GM11168 (cell line): ENCODE measurements around the gene SRC.

Experiments
- in situ Hi-C: fragments of 300-500 bp; cut with MboI; formaldehyde crosslinking; loops from one replicate; pipeline ENCODE4 v1.12.0; 2022; ENCODE audit warnings: low sequenced_read_pairs; ENCODE audit not compliant: unreplicated experiment

SRC gene

DNA sequence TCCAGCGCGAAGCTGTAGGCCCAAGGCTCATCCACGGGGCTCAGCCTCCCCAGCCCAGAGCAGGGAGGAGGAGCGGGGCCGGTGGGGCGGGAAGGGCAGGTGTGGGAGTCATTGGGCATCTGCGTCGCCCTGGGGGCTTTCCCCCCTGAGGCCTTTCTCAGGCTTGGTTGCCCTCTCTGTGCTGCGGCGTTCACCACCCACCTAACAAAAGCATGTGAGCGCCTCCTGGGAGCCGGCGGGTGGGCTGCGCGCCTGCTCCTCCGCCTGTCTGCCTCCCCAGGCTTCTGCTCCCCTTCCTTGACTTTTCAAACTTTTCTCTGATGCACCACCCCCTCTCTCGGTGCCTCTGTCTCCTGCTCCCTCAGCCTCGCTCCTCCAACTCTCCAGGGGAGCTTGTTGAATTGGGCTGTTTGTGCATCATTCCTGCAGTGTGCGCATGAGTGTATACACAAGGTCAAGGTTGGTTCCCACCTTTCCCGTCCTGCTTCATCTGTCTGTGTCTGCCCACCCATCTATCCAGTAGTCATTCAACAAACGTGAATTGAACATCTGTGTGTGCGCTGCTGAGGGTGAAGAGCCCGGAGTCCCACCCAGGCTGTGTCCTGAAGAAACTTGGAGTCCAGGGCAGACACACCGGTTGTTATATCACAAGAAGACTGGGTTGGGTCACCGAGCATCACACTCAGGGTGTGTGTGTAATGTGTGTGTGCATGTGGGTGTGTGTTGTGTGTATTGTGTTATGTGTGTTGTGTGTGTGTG, 92.7 kb downstream of the SRC start:
- in situ Hi-C loops = no loop called here

DNA sequence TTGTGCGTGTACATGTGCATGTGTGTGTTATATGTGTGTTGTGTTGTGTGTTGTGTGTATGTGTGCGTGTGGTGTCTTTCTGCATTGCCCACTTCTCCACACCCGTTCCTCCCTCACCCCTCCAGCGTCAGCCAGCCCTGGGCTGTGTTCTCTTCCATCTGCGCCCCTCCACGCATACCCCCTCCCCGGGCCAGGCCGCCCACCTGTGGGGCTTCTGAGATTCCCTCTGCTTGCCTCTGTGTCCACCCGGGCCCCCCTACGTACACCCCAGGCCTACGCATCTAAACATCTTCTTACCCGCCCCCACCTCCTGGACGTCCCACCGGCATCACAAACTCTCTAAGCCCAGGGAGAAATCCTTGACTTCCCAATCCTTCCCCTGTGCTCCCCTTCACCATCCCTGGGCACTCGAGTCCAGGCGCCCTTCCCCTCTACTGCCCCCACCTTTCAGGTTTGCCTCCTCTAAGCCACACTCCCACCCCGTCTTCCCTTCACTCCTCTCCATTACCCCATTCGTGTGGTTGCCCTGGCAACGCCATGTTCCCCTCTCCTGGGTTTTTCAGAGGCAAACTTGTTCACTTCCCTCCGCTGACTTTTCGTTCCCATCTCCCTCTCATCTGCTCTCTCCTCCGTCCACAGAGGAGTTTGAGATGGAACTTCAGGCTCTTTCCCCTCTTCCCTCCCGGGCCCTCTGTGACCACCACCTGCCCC, 93.4 kb downstream of the SRC start:
- in situ Hi-C loops = no loop called here

DNA sequence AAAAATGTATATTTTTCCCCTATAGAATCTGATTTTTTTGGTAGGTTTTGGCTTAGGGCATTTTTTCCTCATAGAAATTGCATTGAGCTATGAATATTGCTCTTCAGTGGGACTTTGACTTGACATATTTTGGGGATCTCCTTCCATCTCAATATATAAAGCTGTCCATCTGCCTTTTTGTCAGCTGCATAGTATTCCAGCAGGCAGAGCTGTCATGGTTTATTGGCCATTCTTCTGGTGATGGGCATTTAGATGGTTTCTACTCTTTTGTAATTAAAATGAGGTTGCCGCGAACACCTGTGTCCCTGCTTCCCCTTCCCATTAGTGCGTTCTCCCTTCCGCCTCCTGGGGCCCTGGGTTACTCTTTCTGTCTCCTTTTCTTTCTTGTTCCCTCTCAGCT, 95.1 kb downstream of the SRC start:
- in situ Hi-C loops = no loop called here

DNA sequence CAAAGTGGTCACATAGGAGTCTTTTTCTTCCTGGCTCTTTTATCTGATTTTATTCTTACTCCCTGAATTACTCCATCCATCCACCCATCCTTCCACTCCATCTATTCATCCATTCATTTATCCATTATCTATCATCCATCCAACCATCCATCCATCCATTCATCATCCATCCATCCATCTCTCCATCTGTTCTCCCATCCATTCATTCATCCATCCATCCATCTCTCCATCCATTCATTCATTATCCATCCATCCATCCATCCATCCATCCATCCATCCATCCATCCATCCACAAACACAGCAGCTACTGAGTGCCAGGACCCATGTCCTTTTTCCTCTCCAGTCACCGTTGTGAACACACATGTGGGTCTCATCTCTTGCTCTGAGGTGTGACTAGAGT, 96.6 kb downstream of the SRC start:
- in situ Hi-C loops = no loop called here

DNA sequence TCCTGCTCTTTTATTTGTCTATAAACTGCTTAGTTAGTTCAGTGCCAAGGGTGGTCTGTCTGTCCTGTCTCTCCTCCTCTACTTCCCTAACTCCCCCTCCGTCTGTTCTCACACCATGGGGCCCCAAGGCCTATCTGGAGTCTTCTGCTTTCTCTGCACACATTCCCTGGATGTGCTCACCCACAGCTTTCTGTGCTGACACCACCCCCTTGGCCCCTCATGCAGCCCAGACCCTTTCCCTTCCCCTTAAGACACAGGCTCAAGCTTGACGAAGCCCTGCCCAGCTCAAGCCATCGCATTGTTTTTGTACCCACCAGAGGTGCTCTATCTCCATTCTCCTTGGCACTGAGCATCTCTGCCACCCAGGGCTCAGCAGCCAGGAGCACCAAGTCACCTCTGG, 97.0 kb downstream of the SRC start:
- in situ Hi-C loops = no loop called here

DNA sequence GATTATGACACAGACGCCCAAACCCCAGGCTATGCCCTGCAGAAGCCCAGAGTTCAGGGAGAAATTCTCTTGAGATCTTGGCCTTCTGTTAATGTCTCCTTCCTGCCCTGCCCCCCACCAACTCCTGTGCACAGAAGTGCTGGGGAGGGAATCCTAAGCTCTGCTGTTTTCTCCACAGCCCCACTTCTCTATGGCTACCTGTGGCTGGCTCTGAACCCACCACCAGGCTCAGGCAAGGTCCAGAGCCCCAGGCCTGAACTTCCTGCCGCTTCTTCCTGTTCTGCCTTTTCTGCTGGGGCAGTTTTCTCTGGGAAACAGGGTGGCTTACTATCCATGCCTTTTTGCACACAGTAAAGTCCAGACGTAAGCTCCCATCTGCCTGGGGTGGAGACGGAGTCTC, 97.7 kb downstream of the SRC start:
- in situ Hi-C loops = no loop called here

DNA sequence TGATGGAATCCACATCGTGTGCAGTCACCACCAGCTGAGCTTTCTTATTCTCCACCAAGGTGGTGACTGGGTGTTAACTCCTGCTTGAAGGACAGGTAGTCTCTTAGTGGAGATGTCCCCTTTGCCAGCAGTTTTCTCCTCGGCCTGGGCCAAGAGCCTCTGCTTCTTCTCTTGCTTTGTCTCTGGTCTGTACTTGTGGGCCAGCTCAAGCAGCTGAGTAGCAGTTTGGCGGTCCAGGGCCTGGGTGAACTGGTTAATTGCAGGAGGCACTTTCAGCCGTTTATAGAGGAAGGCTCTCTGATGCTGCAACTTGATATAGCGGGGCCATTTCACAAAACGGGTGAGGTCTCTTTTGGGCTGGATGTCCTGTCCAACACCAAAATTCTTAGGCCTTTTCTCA, 99.1 kb downstream of the SRC start:
- in situ Hi-C loops = no loop called here

DNA sequence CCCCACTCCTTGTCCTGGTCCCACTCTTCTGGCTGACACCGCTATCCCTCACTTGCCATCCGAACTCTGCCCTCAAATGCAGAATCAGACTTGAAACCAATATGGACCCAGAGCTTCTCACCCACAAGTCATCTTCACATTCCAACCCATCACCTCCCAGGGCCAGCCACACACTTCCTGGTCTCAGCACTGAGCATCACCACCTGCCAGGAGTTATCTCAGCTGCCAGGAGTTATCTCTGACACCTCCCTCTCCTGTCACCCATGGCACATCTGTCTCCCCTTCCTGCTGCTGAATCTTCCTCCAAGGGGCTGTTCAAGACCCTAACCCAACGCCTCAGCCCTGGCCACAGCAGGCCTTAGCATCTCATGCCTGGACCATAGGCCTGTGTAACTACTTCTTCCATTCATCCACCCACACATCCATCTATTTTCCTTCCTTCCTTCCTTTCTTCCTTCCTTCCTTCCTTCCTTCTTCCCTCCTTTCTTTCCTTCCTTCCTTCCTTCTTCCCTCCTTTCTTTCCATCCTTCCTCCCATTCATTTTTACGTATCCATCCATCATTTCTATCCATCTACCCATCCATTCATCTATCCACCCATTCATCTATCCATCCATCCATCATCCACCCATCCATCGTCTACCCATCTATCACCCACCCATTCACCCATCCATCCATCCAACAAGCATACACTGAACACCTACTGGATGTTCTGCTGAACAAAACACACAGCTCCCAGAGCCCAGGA, 100.5 kb downstream of the SRC start:
- in situ Hi-C loops = no loop called here

DNA sequence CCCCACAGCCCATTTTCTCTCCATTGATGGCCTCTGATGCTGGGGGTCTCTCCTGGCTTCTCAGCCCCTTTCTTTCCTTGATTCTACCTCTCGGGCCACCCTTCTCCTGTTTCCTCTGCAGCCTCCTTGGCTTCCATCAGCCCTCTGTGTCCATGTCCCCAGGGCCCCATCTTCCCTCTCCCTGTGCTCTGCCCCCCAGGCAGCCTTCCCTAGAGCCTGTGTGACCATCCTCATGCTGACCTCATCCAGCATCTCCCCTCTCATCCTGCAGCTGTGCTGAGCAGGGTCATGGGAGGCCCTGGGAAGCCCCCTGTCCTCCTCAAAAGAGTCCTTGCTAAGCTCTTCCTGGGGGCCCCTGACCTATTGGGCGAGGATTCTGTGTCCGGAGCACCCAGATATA, 101.7 kb downstream of the SRC start:
- in situ Hi-C loops = no loop called here

DNA sequence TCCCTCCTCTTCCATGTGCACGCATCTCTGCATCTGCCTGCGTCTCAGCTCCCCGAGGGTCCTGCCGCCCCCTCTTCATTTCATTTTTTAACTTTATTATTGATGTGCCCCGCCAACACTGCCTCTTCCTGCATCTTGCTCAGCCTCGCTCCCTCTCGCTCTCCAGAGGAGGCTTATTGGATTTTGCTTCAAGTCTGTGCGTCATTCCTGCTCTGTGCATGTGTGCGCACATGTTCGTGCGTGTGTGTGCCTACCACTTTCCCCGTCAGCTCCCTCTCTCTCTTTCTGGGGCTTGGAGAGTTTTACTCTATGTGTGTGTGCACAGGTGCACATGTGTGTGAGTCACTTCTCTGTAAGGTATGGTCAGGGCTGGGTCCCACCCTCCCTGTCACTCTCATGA, 103.3 kb downstream of the SRC start:
- in situ Hi-C loops = no loop called here

DNA sequence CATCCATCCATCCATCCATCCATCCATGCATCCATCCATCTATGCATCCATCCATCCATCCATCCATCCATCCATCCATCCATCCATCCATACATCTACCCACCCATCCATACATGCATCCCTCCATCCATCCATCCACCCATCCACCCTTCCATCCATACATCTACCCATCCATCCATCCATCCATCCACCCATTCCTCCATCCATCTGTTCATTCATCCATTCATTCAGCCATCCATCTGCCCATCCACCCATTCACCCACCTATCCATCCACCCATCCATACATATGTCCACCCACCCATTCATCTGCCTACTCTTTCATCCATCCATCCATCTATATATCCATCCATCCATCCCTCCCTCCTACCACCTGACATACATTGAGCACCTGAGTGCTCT, 104.4 kb downstream of the SRC start:
- in situ Hi-C loops = no loop called here

DNA sequence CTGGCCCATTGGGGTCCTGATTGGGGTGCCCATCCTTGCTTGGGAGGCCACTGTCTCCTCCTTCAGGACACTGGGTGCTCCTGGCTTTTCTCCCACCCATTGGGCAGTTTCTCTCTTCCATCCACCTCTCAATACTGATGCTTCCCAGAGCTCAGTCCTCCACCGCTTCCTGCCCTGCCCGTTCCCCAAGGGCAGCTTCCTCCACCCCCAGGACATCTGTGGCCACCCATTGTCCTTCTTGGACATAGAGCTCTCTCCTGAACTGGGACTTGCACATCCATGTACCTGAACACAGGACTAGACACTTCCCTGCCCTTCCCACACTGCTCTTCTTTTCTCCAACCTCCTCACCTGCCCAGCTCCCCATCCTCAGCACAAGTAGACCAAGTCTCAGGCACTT, 105.7 kb downstream of the SRC start:
- in situ Hi-C loops = no loop called here

DNA sequence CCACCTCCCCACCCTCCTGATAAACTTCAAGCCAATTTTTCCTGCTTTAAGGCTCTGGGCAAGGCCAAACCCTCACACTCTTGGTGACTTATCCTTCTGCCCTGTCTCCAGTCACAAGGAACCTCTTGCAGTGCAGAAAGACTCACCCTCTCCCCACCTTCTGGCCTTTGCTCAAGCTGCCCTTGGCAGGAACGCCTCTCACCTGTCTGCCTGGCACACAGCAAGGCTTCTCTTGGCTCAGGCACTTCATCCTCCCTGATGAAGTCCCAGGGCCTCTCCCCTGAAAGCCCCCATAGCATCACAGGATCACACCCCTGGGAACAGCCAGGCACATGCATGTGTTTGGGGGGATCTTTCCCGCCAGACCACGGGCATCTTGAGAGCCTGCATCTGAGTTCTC, 106.3 kb downstream of the SRC start:
- in situ Hi-C loops = no loop called here

DNA sequence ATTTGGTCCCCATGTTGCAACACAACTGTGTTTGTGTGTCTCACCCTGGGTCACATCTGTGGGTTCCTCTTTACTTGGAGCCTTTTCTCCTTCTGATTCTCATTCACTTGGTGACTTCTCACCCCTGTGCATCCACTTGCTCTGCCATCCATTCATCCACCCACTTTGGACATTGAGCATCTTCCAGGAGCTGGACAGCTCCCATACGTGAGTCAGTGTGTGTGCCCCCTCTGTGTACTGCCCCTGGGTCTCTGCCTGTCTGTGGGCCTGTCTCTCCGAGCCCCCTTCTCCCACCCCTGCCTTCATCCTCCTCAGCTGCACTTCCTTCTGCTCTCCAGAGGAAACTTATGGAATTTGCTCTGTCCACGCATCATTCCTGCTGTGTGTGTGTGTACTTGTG, 107.3 kb downstream of the SRC start:
- in situ Hi-C loops = no loop called here

DNA sequence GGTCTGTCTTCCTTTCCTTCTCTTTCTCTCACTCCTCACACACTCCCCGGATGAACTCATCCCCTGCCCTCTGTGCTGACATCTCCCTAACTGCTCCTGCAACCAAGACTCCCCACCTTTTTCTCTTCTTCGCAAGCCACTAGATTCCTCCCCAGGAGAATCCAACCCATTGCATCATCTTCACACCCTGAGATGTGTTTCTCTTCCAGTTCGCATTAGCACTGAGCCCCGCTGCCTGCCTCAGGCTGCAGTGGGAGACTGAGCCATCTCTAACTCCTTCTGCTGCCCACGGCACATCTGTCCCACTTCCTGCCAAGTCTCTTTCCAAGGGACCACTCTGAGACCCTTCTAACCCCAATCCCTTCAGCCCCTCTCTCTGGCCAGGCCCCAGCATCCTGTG, 107.9 kb downstream of the SRC start:
- in situ Hi-C loops = no loop called here

DNA sequence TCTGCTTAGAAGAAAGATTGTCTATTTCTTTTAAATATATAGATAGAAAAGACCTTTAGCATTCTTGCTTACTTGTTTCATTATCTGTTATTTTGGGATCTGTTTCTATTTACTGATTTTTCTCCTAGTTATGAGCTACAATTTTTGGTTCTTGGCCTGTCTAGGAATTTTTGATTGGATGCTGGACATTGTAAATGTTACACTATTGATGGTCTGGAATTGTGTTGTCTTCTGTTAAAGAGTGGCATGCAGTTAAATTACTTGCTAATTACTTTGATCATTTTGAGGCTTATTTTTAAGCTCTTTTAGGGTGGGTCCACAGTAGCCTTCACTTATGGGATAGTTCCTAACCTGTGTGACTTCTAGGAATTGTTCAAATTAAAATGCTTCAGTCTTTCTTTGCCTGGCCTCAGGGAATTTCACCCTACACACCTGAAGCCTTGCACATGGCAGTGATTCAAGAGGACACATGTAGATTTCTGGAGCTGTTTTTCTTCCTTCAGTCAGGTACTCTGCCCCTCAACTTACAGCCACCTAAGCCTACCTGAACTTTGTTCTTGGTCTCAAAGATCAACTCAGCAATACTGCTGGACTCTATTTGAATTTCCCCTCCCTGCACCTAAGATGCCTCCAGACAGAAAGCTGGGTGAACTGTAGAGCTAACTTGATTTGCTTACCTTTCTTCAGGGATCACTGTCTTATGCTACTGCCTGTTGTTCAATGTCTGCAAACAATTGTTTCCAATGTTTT, 108.9 kb downstream of the SRC start:
- in situ Hi-C loops = no loop called here
